Measurements from ENCODE around the gene RNF10. TPM values are rescaled to one million over a fixed set of nuclear protein-coding genes. Genes with fewer than 3 reads are reported as not detected.

RNF10 gene
- polyA plus RNA-seq, 1 donor (not counting 4 experiments of a cell fraction or from before 2014, with no cell fraction given): 60.3 TPM

- Histone ChIP-seq H3K9ac (ENCODE audit: control insufficient read depth, extremely low read depth, insufficient read depth, low read length) (no peak overlapping the region), H3K9me3 (ENCODE audit: control insufficient read depth, low read depth, low read length) (no peaks in the 10 kb centered on the region), H4K20me1 (ENCODE audit: control insufficient read depth, extremely low read depth, insufficient read depth, low read length) (peaks cover 22% of the 10 kb centered on the region), H3K36me3 (ENCODE audit: control insufficient read depth in 2 of 2, extremely low read depth in 1 of 2, insufficient read depth in 2 of 2, low read length in 2 of 2) (peaks cover 0 to 15% of the 10 kb centered on the region in 2 experiments), H3K27me3 (ENCODE audit: control insufficient read depth, extremely low read depth, insufficient read depth, low read length) (no peaks in the 10 kb centered on the region), H3K79me2 (ENCODE audit: control insufficient read depth, insufficient read depth, low read length) (peaks cover 41% of the 10 kb centered on the region), H3K27ac (ENCODE audit: control insufficient read depth, insufficient read depth, low read length) (no peak overlapping the region), H2AFZ (ENCODE audit: control insufficient read depth, low read length) (no peak overlapping the region), H3K4me1 (ENCODE audit: control insufficient read depth, extremely low read depth, insufficient read depth, low read length) (peaks cover 32% of the 10 kb centered on the region), H3K4me2 (ENCODE audit: control insufficient read depth, extremely low read depth, insufficient read depth, low read depth, low read length) (no peak overlapping the region), H3K9me1 (ENCODE audit: control insufficient read depth, extremely low read depth, insufficient read depth, low read length) (no peaks in the 10 kb centered on the region), H3K4me3 (ENCODE audit: control insufficient read depth in 2 of 3, extremely low read depth in 1 of 3, insufficient read depth in 2 of 3, low read depth in 1 of 3, low read length in 3 of 3) (no peak overlapping the region)
- FAIRE-seq: no peak
- dilution Hi-C loops (cut with MboI; ENCODE audit: extremely low pct_ligation_motif_present, low sequenced_read_pairs): no loop called here
- TF ChIP-seq CTCF (optimal IDR thresholded peaks at IDR 0.05 in 1 of 3, IDR thresholded peaks at IDR 0.05 in 1 of 3, conservative IDR thresholded peaks at IDR 0.05 in 1 of 3; ENCODE audit: extremely low read depth in 1 of 3, insufficient read depth in 2 of 3, low read length in 3 of 3): no peak
- TF ChIP-seq EZH2 (IDR thresholded peaks at IDR 0.05; ENCODE audit: low read length): no peak
- no peak for DNase-seq (ENCODE audit: low read depth, low spot score)
These were observed 1.4 kb upstream of the RNF10 start for GRCh38 chr12:120532701-120533238.

GRCh38 chr12:120534703-120535655 is 823 bp downstream of the RNF10 start:
- DNase-seq (ENCODE audit: low read depth, low spot score): no peak
- no peaks in the 10 kb centered on the region for H3K27me3 ChIP-seq (ENCODE audit: control insufficient read depth, extremely low read depth, insufficient read depth, low read length)
- peak overlapping the region; percentile 71 for H2AFZ ChIP-seq (ENCODE audit: control insufficient read depth, low read length)
- peak; percentile 59 for FAIRE-seq
- H3K4me1 ChIP-seq (ENCODE audit: control insufficient read depth, extremely low read depth, insufficient read depth, low read length): peaks cover 40% of the 10 kb centered on the region
- no peak for TF ChIP-seq EZH2 (IDR thresholded peaks at IDR 0.05; ENCODE audit: low read length)
- no peak for TF ChIP-seq CTCF (optimal IDR thresholded peaks at IDR 0.05 in 1 of 3, IDR thresholded peaks at IDR 0.05 in 1 of 3, conservative IDR thresholded peaks at IDR 0.05 in 1 of 3; ENCODE audit: extremely low read depth in 1 of 3, insufficient read depth in 2 of 3, low read length in 3 of 3)
- peak overlapping the region; percentile 87 for H3K4me2 ChIP-seq (ENCODE audit: control insufficient read depth, extremely low read depth, insufficient read depth, low read depth, low read length)
- peaks cover 0 to 20% of the 10 kb centered on the region in 2 experiments for H3K36me3 ChIP-seq (ENCODE audit: control insufficient read depth in 2 of 2, extremely low read depth in 1 of 2, insufficient read depth in 2 of 2, low read length in 2 of 2)
- peaks cover 3% of the 10 kb centered on the region for H3K9me1 ChIP-seq (ENCODE audit: control insufficient read depth, extremely low read depth, insufficient read depth, low read length)
- dilution Hi-C loops (cut with MboI; ENCODE audit: extremely low pct_ligation_motif_present, low sequenced_read_pairs): no loop called here
- peak overlapping the region; percentile 91 for H3K9ac ChIP-seq (ENCODE audit: control insufficient read depth, extremely low read depth, insufficient read depth, low read length)
- peak overlapping the region; percentile 94 to 99 (median 98) for H3K4me3 ChIP-seq (ENCODE audit: control insufficient read depth in 2 of 3, extremely low read depth in 1 of 3, insufficient read depth in 2 of 3, low read depth in 1 of 3, low read length in 3 of 3)
- H3K9me3 ChIP-seq (ENCODE audit: control insufficient read depth, low read depth, low read length): no peaks in the 10 kb centered on the region
- peaks cover 37% of the 10 kb centered on the region for H4K20me1 ChIP-seq (ENCODE audit: control insufficient read depth, extremely low read depth, insufficient read depth, low read length)
- peak overlapping the region; percentile 84 for H3K27ac ChIP-seq (ENCODE audit: control insufficient read depth, insufficient read depth, low read length)
- H3K79me2 ChIP-seq (ENCODE audit: control insufficient read depth, insufficient read depth, low read length): peaks cover 58% of the 10 kb centered on the region
